Effector memory CD8-positive, alpha-beta T cell (primary cell): Measurements from ENCODE around the gene ARHGAP45.

Experiments used
- ATAC-seq: fragments of 150-1000 bp; cut with Tn5 transposase; replicated peaks from 2 replicates; pipeline ENCODE4 v1.10.0; 2021; ENCODE audit warnings: mild to moderate bottlenecking, moderate library complexity
- DNase-seq, 3 experiments: peaks; one replicate each; pipeline ENCODE4 v3.0.0; 2021
- H3K27ac Mint-ChIP-seq, 2 donors: one replicate each; pipeline ENCODE4 v1.8.0; 2022; ENCODE audit warnings: mild to moderate bottlenecking in 2 of 2, mixed read lengths in 2 of 2, moderate library complexity in 2 of 2
- H3K27me3 Mint-ChIP-seq, 2 donors: one replicate each; pipeline ENCODE4 v1.8.0; 2022; ENCODE audit warnings: mixed read lengths in 2 of 2
- H3K36me3 Mint-ChIP-seq: one replicate; pipeline ENCODE4 v1.8.0; 2022; ENCODE audit warnings: mild to moderate bottlenecking, moderate library complexity, mixed read lengths; ENCODE audit not compliant: insufficient read depth
- H3K4me1 Mint-ChIP-seq, 2 donors: one replicate each; pipeline ENCODE4 v1.8.0; 2022; ENCODE audit warnings: low read depth in 2 of 2, mixed read lengths in 2 of 2
- H3K4me3 Mint-ChIP-seq, 2 donors: one replicate each; pipeline ENCODE4 v1.8.0; 2022; ENCODE audit warnings: mild to moderate bottlenecking in 2 of 2, mixed read lengths in 2 of 2, moderate library complexity in 2 of 2
- H3K9me3 Mint-ChIP-seq, 2 donors: one replicate each; pipeline ENCODE4 v1.8.0; 2022; ENCODE audit warnings: mixed read lengths in 2 of 2

ARHGAP45 gene

DNA sequence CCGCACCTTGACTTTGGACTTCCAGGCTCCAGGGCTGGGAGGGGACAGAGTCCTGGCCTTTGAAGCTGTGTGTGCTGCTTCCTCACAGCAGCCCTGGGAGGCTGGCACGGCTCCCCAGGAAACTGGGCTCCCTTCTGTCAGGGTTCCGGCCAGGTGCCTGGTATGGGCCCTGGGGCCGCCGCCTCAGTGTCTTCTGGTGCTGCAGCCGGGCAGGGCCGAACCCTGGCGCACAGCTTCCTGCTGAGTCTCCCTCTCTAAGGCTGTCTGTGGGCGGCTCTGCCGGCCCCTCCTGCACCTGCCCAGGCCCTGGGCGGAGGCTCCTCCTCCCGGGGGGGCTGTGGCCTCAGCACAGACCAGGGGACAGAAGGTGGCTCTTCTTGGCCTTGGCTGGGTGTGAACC lies 69.2 kb downstream of the ARHGAP45 start:
- peak overlapping the region; percentile 19 to 83 for H3K27ac Mint-ChIP-seq

More for the DNA sequence above, 69.2 kb downstream of the ARHGAP45 start:
- H3K9me3 Mint-ChIP-seq = no peaks in the 10 kb centered on the region
- no peak overlapping the region for H3K4me3 Mint-ChIP-seq
- H3K4me1 Mint-ChIP-seq = peaks cover 13 to 15% of the 10 kb centered on the region in 2 donors
- ATAC-seq (no peak), DNase-seq (no peak)
- H3K27me3 Mint-ChIP-seq = no peaks in the 10 kb centered on the region
- H3K36me3 Mint-ChIP-seq = peaks cover 33% of the 10 kb centered on the region
